Hematopoietic multipotent progenitor cell treated with erythropoietin and hydrocortisone succinate and interleukin-3 and kit ligand, for 8 days (in vitro differentiated cells): ENCODE data around the gene BEST2.
"Not testable (repeated sequence)": the region's sequence is repeated elsewhere in the genome, so short reads cannot be mapped to it uniquely, and the experiment has no call there.

Experiments used
- DNase-seq: peaks from one replicate; pipeline ENCODE4 v3.0.0-alpha.2; 2015

The BEST2 gene

GRCh38 chr19:12788682-12789097, 37.1 kb downstream of the BEST2 start:
- DNase-seq, result peak; percentile 93

GRCh38 chr19:12789098-12789903, 37.7 kb downstream of the BEST2 start:
- DNase-seq, result peak; percentile 57

GRCh38 chr19:12789904-12790619, 38.5 kb downstream of the BEST2 start:
- peak; percentile 98 for DNase-seq

GRCh38 chr19:12790628-12791344, 39.2 kb downstream of the BEST2 start:
- peak; percentile 13 for DNase-seq

GRCh38 chr19:12791345-12792050, 39.9 kb downstream of the BEST2 start, which contains the start of gene JUNB:
TSS of gene JUNB (plus strand) at chr19:12791486. CDS start at chr19:12791772, 286 bp downstream.
- peak; percentile 96 for DNase-seq

- DNase-seq, result peak; percentile 75
Observed at GRCh38 chr19:12792051-12792852, 40.7 kb downstream of the BEST2 start.

- no peak for DNase-seq
Observed at GRCh38 chr19:12792853-12793289, 41.3 kb downstream of the BEST2 start.

GRCh38 chr19:12793290-12794195, 42.0 kb downstream of the BEST2 start:
- peak; percentile 94 for DNase-seq

GRCh38 chr19:12794196-12794941, 42.8 kb downstream of the BEST2 start:
- DNase-seq, result no peak

- DNase-seq, result peak; percentile 19
Observed at GRCh38 chr19:12794971-12795381, 43.4 kb downstream of the BEST2 start.

GRCh38 chr19:12796146-12797071, 44.8 kb downstream of the BEST2 start:
- peak; percentile 88 for DNase-seq

GRCh38 chr19:12797141-12797587, 45.6 kb downstream of the BEST2 start:
- peak; percentile 32 for DNase-seq

- DNase-seq, result not testable (repeated sequence)
Observed at GRCh38 chr19:12797607-12798006, 46.0 kb downstream of the BEST2 start.

GRCh38 chr19:12799742-12800465, 48.3 kb downstream of the BEST2 start:
- DNase-seq, result peak; percentile 92

- DNase-seq, result no peak
Observed at GRCh38 chr19:12800466-12800770, 48.8 kb downstream of the BEST2 start.

GRCh38 chr19:12800923-12801465, 49.4 kb downstream of the BEST2 start:
- DNase-seq, result peak; percentile 14

- DNase-seq, result peak; percentile 87
Observed at GRCh38 chr19:12801466-12802266, 50.1 kb downstream of the BEST2 start, which contains the start of the genes PRDX2 and THSD8. TSS of gene PRDX2 (minus strand) at chr19:12801800. CDS start at chr19:12801261, 539 bp downstream. TSS of gene THSD8 (plus strand) at chr19:12802069. CDS start at chr19:12802072, 3 bp downstream.
